AG10803 (cell line): ENCODE results near the gene NPHP4.
"Not testable (repeated sequence)": the region's sequence is repeated elsewhere in the genome, so short reads cannot be mapped to it uniquely, and the experiment has no call there.

ENCODE experiments used
- DNase-seq: peaks from one replicate; pipeline ENCODE4 v3.0.0; 2010; ENCODE audit warnings: low read depth
- H3K4me3 ChIP-seq: 2 replicates; pipeline ENCODE4 v1.5.1; 2011; ENCODE audit warnings: mild to moderate bottlenecking, low read length, control low read depth
- TF ChIP-seq, protein P1 (sequence below): conservative IDR thresholded peaks from 2 replicates; pipeline ENCODE4 v1.5.1; 2011; ENCODE audit warnings: mild to moderate bottlenecking, low read length, control low read depth, inconsistent platforms

NPHP4 gene

DNA sequence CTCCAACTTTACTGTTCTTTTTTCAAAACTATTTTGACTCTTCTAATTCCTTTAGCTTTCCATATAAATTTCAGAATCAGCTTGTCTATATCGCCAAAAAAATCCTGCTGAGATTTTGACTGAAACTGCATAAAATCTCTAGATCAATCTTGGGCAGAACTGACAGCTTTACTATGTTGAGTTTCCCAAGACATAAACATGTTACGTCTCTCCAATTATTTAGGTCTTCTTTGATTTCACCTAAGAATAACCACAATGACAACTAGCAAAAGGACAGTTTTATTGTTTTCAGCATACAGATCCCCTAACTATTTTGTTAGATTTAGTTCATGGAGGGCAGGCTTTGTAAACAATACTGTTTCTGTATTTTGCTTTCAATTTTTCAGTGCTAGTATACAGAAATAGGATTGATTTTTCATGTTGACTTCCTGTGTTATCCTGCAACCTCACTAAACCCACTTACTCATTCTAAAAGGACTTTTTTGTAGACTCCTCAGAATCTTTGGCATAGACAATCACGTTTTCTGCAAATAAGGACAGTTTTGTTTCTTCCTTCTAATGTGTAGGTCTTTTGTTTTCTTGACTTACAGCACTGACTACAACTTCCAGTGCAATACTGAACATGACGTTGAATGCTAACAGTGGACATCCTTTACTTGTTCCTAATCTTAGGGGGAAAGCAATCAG is 63.4 kb downstream of the NPHP4 start:
- TF ChIP-seq, protein P1, sequence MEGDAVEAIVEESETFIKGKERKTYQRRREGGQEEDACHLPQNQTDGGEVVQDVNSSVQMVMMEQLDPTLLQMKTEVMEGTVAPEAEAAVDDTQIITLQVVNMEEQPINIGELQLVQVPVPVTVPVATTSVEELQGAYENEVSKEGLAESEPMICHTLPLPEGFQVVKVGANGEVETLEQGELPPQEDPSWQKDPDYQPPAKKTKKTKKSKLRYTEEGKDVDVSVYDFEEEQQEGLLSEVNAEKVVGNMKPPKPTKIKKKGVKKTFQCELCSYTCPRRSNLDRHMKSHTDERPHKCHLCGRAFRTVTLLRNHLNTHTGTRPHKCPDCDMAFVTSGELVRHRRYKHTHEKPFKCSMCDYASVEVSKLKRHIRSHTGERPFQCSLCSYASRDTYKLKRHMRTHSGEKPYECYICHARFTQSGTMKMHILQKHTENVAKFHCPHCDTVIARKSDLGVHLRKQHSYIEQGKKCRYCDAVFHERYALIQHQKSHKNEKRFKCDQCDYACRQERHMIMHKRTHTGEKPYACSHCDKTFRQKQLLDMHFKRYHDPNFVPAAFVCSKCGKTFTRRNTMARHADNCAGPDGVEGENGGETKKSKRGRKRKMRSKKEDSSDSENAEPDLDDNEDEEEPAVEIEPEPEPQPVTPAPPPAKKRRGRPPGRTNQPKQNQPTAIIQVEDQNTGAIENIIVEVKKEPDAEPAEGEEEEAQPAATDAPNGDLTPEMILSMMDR, result no peak
- H3K4me3 ChIP-seq, result no peak overlapping the region
- DNase-seq, result no peak

DNA sequence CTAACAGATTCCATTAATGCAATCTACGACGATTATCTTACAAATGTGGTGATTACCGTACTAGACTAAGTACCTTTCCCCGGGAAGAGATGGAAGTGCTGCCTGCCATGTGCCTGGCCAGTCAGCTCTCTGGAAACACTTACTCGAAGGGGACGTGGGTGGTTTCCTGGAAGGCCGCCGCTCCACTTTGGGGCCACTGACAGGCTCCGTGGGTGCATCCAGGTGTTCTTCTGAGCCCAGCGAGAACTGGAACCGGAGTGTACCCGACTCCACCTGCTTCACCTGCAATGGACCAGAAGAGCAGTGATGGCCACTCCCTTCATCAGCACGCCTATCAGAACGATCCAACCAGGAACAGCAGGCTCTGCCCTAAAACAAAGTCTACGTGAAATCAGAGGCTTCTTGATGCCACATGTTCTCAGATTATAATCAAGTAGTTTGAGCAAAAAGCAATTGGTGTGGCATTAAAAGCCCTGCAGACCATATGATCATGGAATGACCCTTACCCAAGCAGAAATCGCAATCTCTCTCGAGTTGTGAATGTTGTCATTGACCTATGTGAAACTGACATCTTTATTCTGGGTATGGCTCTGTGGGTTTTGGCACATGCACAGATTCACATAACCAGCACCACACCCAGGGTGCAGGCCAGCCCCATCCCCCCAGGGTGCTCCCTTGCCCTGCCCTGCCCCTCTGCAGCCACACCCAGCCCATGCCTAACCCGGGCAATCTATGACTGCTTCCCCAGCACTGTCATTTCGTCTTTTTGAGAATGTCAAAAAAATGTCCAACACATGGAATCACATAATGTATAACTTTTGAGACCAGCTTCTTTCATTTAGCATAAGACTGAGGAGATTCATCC is 64.5 kb downstream of the NPHP4 start:
- TF ChIP-seq, protein P1, result no peak
- DNase-seq, result no peak
- H3K4me3 ChIP-seq, result no peak overlapping the region

DNA sequence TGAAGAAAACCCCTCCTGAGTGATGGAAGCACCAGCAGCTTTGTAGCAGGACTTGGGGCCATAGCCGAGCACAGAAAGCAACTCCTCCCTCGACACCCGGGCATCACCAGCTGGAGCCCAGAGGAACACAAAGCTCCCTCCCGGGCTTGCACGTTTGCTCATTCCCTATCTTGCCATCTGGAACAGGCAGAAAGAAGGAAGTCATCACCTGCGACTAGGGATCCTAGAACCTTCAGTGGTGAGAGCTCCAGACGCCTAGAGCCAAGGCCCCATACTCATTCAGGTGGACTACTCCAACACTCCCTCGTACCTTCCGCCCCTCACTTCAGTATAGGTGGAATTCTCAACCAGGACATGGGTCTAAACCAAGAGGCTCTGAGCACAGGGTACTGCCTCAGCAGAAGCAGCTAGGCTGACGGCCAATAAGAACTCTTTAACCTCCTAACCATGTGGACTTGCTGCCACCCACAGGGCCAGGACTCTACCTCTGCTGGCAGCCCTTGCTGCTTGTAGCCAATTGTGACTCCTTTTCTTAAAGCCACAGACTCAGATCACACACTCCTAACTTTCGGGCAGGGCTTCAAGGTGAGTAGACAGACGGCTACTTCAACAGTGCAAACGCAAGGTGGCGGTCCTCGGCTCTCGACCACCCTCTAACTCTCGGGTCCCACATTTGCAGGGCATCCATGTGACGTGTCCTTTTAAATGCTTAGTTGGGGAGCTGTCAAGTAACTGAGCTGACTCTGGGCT is 65.4 kb downstream of the NPHP4 start:
- no peak for DNase-seq
- TF ChIP-seq, protein P1, result no peak
- H3K4me3 ChIP-seq, result no peak overlapping the region

DNA sequence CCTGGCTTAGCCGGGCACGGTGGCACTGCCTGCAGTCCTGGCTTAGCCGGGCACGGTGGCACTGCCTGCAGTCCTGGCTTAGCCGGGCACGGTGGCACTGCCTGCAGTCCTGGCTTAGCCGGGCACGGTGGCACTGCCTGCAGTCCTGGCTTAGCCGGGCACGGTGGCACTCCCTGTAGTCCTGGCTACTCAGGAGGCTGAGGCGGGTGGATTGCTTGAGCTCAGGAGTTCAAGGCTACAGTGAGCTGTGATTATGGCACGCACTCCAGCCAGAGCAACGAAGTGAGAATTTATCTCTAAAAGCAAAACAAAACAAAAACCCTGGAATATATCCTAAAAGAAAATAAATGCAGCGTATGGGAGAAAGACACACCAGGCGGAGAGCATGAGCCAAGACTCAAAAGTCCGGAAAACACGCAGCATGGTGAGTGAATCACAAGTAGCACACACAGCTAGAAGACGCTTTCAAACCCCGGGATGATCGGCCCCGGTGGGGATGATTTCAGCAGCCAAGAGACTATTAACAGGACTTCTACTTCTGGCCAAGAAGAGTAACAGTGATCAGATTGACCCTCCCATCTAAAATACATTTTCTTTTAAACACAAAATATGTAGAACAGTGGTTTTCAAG is 69.4 kb downstream of the NPHP4 start:
- DNase-seq, result peak; percentile 38

DNA sequence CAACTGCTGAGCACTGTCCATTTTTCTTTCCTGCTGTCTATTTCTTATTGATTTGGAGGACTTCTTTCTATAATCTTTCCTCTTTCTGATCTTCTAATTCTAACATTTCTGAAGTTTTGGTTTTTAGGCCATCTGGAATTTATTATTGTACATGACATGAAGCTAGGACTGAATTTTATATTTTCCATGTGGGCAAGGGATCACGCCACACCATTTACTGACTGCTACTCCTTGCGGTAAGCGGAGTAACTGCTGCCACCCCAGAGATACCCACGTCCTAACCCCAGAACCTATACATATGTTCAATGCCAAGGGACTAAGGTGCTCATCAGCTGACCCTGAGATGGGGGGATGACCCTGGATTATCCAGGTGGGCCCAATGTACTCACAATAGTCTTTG is 70.6 kb downstream of the NPHP4 start:
- TF ChIP-seq, protein P1, result peak; percentile 42
- H3K4me3 ChIP-seq, result no peak overlapping the region
- peak; percentile 54 for DNase-seq

More for the DNA sequence above, 69.4 kb downstream of the NPHP4 start:
- not testable (repeated sequence) for H3K4me3 ChIP-seq

DNA sequence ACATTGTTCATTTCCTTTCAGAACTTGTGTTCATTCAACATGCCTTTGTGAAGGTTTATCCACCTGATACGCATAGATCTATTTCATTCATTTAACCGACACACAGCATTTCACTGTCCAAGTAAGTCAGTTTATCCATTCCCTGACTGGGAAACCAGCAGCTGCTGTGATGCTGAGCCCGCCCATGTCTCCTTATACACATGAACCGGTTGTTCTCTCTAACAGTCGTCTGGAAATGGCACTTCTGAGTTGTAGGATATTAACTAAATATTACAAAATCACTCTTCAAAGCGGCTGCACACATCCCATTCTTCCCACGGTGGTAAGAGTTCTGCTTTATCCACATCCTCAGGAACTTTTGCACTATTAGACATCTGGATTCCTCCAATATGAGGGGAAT is 71.1 kb downstream of the NPHP4 start:
- H3K4me3 ChIP-seq, result no peak overlapping the region
- TF ChIP-seq, protein P1, result no peak
- peak; percentile 50 for DNase-seq

DNA sequence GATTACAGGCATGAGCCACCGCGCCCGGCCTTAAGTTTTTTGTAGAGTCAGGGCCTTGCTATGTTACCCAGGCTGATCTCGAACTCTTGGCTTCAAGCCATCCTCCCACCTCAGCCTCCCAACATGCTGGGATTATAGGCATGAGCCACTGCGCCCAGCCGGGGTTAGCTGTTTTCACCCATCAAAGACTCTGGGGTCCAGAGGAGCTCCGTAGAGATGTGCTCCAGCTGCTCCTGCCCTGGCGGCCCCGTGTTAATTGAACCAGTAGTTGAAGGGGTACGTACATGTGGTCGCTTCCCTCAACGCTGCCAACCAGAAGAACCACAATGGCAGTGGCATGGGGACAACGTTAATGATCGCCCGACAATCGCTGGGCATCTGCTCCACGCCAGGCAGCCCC is 72.0 kb downstream of the NPHP4 start:
- TF ChIP-seq, protein P1, result no peak
- H3K4me3 ChIP-seq, result no peak overlapping the region
- no peak for DNase-seq
